GM15510 (cell line): ENCODE measurements around the gene NELL2.

Source experiments
- POLR2A ChIP-seq: IDR thresholded peaks from 3 replicates; pipeline ENCODE4 v1.6.1; 2011; ENCODE audit warnings: borderline replicate concordance; ENCODE audit not compliant: insufficient read length; ENCODE audit errors: extremely low read depth

Gene NELL2

DNA sequence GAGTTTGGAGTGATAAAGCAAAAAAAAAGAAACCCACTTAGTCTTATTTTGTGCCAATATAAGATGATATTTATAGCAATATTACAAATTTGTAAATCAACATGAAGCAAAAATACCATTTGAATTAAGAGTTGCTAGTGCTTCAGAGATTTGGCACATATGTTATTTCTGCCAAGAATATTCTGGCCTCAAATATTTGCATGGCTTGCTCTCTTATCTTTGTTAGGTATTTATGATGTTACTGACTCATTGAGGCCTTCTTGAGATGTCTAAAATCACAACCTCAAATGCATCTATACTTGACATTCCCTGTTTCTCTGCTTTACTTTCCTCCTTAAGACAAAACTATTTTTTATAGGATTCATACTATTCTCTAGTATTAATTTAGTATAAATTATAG lies 301.5 kb downstream of the NELL2 start:
- no peak for TF ChIP-seq POLR2A

DNA sequence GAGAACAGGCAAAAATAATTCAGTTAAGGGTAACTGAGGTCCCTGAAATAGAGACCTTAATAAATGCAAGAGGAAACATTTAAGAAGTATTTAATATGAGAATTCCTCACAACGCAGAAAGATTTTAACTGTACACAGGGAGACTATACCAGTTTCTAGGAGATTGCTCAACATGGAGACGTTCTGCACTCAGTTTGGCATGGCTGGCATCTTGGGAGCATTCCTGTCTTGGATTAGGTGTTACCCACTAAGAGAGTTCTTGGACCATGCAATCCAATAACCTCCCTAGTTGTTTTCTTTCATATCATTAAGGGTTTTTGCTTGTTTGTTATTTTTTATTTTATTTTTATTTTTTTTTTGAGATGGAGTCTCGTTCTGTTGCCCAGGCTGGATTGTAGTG lies 302.4 kb downstream of the NELL2 start:
- no peak for TF ChIP-seq POLR2A

DNA sequence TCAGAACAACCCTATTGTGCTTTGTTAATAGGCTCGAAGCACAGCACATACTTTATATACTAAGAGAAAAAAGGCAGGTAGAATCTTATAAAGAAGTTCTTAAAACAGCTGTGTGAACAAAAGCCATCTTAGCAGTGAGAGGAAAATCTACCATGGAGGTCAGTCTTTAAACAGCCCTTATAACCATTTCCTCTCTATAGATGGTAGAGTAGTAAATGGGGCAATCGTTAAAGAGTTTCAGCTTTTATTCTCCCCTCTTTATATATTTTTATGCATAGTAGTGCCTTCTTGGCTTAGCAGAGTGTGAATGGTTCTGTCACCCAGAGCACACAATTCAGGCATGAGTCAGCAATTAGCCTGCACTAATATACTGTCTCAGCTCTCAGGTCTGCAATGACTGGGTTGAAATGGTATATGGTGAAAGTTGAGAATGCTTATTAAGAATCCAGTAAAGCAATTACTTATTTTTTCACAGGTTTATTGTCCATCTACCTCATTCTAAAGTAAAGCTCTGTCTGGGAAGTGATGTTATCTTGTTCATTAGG lies 305.0 kb downstream of the NELL2 start:
- TF ChIP-seq POLR2A = no peak

DNA sequence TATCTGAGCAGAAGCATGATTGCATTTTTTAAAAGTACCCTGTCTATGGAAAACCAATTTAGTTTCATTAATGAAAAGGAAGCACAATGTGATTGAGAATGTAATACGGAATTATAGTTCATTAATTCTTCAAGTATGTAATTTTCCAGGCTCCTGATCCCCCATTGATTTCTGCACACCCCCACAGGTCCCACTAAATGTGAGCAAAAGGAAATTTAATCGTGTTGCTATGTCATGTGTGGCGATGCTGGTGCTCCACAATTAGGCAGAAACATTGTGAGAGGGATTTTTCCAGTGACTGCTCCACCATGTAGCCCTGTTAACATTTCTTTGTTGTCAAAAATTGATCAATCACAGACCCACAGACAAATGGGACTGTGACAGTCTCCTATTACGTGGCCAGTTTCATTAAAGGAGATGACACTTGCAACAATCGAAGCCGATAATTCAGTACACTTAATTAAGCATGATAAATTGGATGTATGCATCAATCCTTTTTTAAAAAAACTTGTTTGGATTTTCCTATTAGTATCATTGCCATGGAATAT lies 306.0 kb downstream of the NELL2 start:
- TF ChIP-seq POLR2A = no peak

DNA sequence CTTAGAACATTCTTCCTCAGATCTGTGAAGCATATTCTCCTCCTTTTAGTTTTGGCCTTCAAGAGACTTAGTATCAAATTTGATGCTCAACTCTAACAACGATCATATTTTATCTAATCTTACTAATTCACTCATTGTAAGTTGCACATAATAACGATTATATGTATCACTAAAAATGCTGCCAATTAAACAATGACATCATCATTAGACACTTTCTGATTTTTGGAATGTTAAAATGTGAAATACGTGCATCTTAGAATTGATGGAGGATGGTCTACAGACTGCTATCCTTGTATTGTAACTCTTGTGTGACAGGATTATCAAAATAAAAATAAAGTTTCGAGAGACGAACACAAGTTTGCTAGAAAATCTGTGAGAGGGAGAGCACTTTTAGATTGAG lies 311.0 kb downstream of the NELL2 start:
- no peak for TF ChIP-seq POLR2A

DNA sequence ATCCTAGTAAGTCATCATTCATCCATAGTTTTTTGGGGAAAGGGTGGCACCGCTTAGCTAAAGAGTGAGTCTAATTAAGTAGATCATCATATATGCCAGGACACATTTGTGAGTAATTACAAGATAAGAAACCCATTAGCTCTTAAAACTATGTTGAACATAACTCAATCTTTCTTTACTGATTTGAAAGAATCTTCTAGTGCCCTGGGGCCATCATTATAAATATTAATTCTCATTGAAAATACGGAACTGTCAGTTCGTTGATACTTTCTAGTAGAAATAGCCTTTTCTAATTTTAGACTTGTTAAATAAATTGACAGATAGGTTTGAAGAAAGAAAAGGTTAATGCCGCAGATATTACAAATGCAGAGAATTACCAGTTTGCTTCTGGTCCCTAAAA lies 312.6 kb downstream of the NELL2 start:
- TF ChIP-seq POLR2A = no peak

DNA sequence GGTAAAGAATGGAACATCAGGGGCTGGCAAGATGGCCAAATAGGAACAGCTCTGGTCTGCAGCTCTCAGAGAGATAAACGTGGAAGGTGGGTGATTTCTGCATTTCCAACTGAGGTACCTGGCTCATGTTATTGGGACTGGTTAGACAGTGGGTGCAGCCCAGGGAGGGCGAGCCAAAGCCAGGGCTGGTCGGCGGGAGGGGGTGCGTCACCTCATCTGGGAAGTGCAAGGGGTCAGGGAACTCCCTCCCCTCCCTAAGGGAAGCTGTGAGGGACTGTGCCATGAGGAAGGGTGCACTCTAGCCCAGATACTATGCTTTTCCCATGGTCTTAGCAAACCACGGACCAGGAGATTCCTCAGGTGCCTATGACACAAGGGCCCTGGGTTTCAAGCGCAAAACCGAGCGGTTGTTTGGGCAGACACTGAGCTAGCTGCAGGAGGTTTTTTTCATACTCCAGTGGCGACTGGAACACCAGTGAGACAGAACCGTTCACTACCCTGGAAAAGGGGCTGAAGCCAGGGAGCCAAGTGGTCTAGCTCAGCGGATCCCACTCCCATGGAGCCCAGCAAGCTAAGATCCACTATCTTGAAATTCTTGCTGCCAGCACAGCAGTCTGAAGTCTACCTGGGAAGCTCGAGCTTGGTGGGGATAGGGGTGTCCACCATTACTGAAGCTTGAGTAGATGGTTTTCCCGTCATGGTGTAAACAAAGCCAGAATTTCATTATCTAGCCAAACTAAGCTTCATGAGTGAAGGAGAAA lies 317.6 kb downstream of the NELL2 start:
- no peak for TF ChIP-seq POLR2A

DNA sequence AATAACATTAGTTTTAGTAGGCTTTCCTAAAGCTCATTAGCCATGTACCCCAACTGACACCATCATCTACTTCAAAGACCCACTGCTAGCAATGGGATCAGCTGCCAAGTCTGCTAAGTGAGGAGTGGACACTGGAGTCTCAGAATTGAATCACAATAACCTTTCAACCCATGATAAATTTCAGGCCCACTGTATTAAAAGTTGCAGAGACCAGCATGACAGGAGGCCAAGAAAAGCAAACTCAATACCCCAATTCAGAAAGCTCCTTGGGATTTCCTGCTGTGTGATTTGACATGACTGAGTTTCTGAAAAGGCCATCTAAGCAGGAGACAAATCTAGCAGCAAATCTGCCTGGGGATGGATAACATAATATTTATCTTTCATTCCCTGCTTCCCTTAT lies 320.7 kb downstream of the NELL2 start:
- TF ChIP-seq POLR2A = no peak

DNA sequence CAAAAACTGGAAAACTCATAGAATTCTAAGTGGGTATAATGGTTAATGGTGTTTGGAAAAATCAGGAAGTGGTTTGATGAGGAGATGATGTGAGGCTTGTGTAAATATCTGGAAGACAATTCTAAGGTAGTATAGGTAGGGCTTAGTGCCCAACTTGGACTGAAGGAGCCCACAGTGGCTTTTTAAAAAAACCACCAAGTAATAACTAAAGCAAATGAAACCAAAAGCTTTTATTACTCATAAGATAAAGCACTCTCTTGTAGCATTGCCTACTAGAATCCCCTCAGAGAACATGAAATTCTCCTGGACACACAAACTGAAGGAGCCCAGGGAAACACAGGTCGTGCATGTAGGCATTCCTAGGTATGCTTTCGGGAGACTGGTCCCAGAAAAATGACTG lies 324.5 kb downstream of the NELL2 start:
- no peak for TF ChIP-seq POLR2A

DNA sequence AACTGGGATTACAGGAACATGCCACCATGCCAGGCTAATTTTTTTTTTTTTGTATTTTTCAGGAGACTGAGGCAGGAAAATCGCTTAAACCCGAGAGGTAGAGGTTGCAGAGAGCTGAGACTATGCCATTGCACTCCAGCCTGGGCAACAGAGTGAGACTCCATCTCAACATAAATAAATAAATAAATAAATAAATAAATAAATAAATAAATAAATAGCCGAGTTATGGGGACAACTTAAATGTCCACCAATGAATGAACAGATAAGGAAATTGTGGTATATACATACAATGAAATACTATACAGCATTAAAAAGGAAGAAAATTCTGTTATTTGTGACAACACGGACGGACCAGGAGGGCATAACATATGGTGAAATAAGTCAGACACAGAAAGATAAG lies 325.7 kb downstream of the NELL2 start:
- TF ChIP-seq POLR2A = no peak

DNA sequence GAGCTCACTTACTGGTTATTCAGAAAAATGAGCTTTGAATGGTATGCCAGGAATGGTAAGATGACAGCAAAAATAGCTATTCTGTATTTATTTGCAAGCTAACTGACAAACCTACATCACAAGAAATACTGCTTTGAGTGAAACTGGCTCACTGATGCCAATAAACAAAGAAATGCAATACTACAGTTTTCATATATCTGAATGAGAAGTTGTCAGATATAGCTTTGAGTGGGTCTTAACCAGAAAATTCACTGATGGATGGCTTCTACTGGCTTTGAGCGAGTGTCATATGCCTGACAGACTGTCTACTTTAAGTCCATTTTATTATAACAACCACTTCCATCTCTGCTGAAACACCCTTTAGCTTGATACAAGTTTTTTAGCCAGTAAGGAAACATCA lies 330.1 kb downstream of the NELL2 start:
- TF ChIP-seq POLR2A = no peak

DNA sequence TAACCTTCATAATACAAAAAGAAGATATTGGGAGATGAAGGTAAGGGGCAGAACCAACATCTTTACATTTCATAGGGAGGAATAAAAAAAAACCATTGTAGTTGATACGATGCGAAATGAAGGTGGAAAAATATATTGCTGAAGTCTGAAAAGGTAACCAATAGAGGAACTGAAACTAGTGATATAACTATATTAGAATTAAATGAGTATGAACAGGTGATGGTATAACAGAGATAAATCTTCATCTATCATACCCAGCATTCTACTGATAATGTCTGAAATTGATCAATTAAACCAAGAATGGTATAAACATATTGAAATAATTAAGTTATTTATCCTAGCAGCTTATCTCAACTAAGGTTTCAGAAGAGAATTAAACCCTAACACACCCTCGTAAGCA lies 332.1 kb downstream of the NELL2 start:
- no peak for TF ChIP-seq POLR2A

DNA sequence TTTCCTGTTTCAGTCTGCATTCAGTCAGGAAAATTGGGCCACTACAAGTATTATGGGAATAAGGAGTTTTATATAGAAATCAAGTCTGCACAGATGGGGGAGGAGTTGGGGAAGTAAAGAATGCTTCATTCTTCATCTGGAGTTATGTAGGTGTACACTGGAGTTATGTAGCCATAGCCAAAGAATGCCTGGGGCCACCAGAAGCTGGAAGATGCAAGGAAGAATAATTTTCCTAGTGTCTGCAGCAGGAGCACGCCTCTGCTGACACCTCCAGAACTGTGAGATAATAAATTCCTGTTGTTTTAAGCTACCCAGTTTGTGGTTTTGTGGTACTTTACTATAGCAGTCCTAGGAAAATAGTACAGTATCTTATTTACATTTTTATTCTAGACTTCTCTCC lies 333.4 kb downstream of the NELL2 start:
- TF ChIP-seq POLR2A = no peak

DNA sequence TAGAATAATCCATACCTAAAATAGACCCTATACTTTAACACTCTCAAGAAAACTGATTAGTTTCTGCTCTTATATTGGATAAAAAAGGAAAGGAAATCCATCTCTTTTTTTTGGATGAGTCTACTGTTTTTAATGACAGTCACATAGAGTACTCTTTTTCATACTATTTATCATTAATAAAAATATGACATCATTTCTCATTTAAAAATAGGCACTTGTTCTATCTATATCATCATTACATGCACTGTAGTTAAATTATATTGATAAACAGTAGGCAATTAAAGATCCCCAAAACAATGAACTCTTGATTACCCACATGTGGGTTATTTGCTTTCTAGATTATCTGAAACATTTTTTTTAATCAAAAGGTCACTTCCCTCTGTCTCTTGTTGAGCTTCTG lies 338.8 kb downstream of the NELL2 start:
- TF ChIP-seq POLR2A = no peak

DNA sequence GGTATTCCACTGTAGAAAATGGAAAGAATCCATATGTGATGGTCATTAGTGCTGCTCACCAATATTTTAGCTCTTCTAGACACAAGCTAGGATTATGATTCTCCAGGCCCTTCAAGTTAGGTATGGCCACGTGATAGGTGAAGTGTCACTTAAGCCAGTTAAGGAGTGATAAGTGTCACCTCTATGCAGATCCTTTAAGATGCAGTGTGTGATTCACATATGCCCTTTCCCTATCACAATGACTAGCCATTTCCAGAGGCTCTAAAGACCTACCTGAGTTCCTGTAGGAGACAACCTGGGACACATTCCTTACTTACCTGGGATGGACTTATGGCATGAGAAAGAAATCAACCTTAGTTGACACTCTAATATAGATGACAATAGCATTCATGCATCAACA lies 343.2 kb downstream of the NELL2 start:
- TF ChIP-seq POLR2A = no peak

DNA sequence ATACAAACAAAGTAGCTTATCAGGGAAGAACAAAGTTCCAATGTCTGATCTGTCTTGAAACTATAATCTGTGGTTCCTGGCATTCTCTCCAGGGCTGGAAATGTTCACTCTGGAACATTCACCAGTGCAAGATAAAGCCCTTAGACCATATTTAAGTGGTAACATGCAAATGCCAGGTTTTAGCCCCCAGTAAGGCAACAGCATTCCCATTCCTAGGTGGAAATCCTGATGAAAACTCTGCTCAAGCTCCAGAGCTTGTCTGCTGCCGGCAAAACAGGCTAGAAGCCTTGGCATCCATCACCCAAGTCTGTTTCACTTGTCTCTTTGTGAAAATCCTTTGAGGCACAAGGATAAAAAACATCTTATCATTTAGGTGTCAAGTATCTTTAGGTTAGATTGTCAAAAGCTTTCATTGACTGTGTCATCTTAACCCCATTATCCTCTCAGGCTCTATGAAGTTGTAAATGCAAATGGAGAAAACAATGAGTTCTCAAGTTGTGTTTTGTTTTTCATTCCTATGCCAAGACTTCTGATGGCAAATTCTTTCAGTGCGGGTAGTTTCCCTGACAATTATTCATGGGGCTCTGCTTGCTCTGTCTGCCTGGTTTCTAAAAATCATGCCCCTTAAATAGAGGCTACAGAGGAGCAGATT lies 344.7 kb downstream of the NELL2 start:
- TF ChIP-seq POLR2A = no peak
